Sigmoid colon (tissue), 4 donors: Measurements from ENCODE around the gene PALS1.

Experiments used
- POLR2A ChIP-seq, 2 donors: fragments of 450-650 bp; IDR thresholded peaks; one replicate each; pipeline ENCODE4 v1.6.1; 2016; ENCODE audit warnings: antibody characterized with exemption in 2 of 2, mild to moderate bottlenecking in 2 of 2, moderate library complexity in 2 of 2
- POLR2AphosphoS5 ChIP-seq, 4 donors: sonication (generic); formaldehyde crosslinking; IDR thresholded peaks; one replicate each; pipeline ENCODE4 v1.6.1; 2017; ENCODE audit warnings: antibody characterized with exemption in 4 of 4
- TF ChIP-seq, protein P1 (sequence below), 4 experiments: fragments of 450-650 bp in 3 of 4; fragments of 200-600 bp in 1 of 4; IDR thresholded peaks; one replicate each; pipeline ENCODE4 v1.5.1; 2016 to 2019; ENCODE audit warnings: antibody characterized with exemption in 4 of 4, mild to moderate bottlenecking in 3 of 4, moderate library complexity in 2 of 4

DNA sequence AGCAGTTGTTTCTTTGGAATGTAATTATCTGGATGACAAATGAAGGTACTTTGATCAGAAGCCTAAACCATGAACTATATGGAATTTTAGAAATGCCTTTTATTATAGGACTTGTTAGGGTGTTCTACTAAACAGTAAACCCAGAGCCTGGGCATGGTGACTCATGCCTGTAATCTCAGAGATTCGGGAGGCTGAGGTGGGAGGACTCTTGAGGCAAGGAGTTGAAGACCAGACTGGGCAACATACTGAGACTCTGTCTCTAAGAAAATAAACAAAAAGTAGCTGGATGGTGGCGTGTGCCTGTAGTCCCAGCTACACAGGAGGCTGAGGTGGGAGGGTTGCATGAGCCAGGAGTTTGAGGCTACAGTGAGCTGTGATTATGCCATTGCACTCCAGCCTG is 23.9 kb downstream of the PALS1 start:
- TF ChIP-seq, protein P1, sequence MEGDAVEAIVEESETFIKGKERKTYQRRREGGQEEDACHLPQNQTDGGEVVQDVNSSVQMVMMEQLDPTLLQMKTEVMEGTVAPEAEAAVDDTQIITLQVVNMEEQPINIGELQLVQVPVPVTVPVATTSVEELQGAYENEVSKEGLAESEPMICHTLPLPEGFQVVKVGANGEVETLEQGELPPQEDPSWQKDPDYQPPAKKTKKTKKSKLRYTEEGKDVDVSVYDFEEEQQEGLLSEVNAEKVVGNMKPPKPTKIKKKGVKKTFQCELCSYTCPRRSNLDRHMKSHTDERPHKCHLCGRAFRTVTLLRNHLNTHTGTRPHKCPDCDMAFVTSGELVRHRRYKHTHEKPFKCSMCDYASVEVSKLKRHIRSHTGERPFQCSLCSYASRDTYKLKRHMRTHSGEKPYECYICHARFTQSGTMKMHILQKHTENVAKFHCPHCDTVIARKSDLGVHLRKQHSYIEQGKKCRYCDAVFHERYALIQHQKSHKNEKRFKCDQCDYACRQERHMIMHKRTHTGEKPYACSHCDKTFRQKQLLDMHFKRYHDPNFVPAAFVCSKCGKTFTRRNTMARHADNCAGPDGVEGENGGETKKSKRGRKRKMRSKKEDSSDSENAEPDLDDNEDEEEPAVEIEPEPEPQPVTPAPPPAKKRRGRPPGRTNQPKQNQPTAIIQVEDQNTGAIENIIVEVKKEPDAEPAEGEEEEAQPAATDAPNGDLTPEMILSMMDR (IDR thresholded peaks at IDR 0.05) = no peak
- TF ChIP-seq POLR2A (IDR thresholded peaks at IDR 0.05) = no peak
- TF ChIP-seq POLR2AphosphoS5 (IDR thresholded peaks at IDR 0.05) = no peak
